ENCODE data around the gene MCU. TPM values are rescaled to one million over a fixed set of nuclear protein-coding genes. Genes with fewer than 3 reads are reported as not detected.

MCU gene
- total RNA-seq, 1 donor from 2014 or later, result 31.4 TPM

DNA sequence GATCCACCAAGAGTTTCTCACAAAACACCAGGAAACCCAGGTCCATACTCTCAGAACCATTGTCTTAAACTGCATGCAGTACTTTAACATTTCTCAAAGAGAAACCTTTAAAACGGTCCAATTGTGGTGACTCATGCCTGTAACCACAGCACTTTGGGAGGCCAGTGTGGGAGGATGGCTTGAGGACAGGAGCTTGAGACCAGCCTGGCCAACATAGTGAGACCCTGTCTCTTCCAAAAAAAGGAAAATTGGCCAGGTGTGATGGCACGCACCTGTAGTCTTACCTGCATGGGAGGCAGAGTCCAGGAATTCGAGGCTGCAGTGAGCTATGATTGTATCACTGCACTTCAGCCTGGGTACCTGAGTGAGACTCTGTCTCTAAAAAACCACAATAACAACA lies 104.1 kb downstream of the MCU start:
- H3K27ac Mint-ChIP-seq (ENCODE audit: unreplicated experiment), result no peak overlapping the region
- H3K9me3 Mint-ChIP-seq (ENCODE audit: unreplicated experiment), result no peaks in the 10 kb centered on the region
- H3K4me3 Mint-ChIP-seq (ENCODE audit: unreplicated experiment), result no peak overlapping the region
- TF ChIP-seq, protein P1, sequence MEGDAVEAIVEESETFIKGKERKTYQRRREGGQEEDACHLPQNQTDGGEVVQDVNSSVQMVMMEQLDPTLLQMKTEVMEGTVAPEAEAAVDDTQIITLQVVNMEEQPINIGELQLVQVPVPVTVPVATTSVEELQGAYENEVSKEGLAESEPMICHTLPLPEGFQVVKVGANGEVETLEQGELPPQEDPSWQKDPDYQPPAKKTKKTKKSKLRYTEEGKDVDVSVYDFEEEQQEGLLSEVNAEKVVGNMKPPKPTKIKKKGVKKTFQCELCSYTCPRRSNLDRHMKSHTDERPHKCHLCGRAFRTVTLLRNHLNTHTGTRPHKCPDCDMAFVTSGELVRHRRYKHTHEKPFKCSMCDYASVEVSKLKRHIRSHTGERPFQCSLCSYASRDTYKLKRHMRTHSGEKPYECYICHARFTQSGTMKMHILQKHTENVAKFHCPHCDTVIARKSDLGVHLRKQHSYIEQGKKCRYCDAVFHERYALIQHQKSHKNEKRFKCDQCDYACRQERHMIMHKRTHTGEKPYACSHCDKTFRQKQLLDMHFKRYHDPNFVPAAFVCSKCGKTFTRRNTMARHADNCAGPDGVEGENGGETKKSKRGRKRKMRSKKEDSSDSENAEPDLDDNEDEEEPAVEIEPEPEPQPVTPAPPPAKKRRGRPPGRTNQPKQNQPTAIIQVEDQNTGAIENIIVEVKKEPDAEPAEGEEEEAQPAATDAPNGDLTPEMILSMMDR (IDR thresholded peaks at IDR 0.05), result no peak
- peaks cover 3% of the 10 kb centered on the region for H3K36me3 Mint-ChIP-seq (ENCODE audit: unreplicated experiment)
- H3K27me3 Mint-ChIP-seq (ENCODE audit: unreplicated experiment), result no peaks in the 10 kb centered on the region
- DNase-seq (ENCODE audit: extremely low spot score, unreplicated experiment), result no peak
- H3K4me1 Mint-ChIP-seq (ENCODE audit: unreplicated experiment), result peaks cover 29% of the 10 kb centered on the region

DNA sequence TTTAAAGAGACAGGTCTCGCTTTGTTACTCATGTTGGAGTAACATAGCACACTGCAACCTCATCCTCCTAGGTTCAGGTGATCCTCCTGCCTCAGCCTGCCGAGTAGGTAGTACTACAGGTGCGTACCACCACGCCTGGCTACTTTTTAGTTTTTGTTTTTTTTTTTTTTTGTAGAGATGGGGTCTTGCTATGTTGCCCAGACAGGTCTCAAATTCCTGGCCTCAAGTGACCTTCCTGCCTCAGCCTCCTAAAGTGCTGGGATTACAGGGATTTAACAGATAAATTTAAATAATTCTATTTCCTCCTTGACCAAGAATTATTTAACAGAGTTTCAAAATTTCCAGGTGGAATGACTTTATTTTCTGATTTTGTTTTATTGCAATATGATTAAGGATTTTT lies 104.6 kb downstream of the MCU start:
- peaks cover 26% of the 10 kb centered on the region for H3K4me1 Mint-ChIP-seq (ENCODE audit: unreplicated experiment)
- no peaks in the 10 kb centered on the region for H3K9me3 Mint-ChIP-seq (ENCODE audit: unreplicated experiment)
- no peaks in the 10 kb centered on the region for H3K27me3 Mint-ChIP-seq (ENCODE audit: unreplicated experiment)
- TF ChIP-seq, protein P1 (IDR thresholded peaks at IDR 0.05), result no peak
- no peak for DNase-seq (ENCODE audit: extremely low spot score, unreplicated experiment)
- peaks cover 3% of the 10 kb centered on the region for H3K36me3 Mint-ChIP-seq (ENCODE audit: unreplicated experiment)
- no peak overlapping the region for H3K27ac Mint-ChIP-seq (ENCODE audit: unreplicated experiment)
- H3K4me3 Mint-ChIP-seq (ENCODE audit: unreplicated experiment), result no peak overlapping the region

DNA sequence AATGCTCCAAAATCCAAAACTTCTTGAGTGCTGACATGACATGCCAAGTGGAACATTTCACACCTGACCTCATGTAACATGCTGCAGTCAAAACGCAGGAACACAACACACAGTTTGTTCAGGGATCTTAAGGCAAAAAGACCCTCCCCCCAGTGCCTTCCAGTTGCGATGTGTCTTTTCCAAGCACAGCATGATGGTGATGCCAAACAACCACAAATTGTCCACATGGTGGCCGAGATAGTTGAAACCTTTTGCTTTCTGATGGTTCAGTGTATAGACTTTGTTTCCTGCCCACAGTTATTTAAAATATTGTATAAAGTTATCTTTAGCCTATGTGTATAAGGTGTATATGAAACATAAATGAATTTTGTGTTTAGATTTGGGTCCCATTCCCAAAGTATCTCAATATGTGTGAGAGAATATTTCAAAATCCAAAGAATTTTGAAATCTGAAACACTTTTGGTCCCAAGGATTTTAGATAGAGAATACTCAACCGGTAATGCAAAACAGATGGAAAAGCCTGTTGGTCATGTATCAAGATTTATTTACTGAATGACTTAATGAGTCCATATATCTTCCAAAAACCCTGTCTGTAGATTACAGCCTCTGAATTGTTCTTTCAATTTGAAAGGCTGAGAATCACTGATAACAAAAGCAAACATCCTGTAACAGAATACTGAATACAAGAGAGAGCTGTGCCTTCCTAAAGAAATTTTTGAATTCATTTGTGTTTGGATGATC lies 108.2 kb downstream of the MCU start:
- H3K27ac Mint-ChIP-seq (ENCODE audit: unreplicated experiment), result peak overlapping the region; percentile 64
- no peaks in the 10 kb centered on the region for H3K9me3 Mint-ChIP-seq (ENCODE audit: unreplicated experiment)
- no peak for DNase-seq (ENCODE audit: extremely low spot score, unreplicated experiment)
- TF ChIP-seq, protein P1 (IDR thresholded peaks at IDR 0.05), result no peak
- no peaks in the 10 kb centered on the region for H3K27me3 Mint-ChIP-seq (ENCODE audit: unreplicated experiment)
- H3K4me3 Mint-ChIP-seq (ENCODE audit: unreplicated experiment), result no peak overlapping the region
- H3K4me1 Mint-ChIP-seq (ENCODE audit: unreplicated experiment), result peaks cover 34% of the 10 kb centered on the region
- H3K36me3 Mint-ChIP-seq (ENCODE audit: unreplicated experiment), result no peaks in the 10 kb centered on the region

DNA sequence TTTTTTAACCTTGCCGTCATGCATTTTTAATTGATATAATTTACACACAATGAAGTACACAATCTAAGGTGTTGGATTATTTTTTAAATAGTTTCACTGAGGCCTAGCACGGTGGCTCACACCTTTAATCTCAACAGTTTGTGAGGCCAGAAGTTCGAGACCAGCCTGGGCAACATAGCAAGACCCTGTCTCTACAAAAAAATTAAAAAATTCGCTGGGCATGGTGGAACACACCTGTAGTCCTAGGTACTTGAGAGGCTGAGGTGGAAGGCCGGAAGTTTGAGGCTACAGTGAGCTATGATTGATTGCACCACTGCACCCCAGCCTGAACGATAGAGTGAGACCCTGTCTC lies 108.8 kb downstream of the MCU start:
- H3K4me3 Mint-ChIP-seq (ENCODE audit: unreplicated experiment), result no peak overlapping the region

DNA sequence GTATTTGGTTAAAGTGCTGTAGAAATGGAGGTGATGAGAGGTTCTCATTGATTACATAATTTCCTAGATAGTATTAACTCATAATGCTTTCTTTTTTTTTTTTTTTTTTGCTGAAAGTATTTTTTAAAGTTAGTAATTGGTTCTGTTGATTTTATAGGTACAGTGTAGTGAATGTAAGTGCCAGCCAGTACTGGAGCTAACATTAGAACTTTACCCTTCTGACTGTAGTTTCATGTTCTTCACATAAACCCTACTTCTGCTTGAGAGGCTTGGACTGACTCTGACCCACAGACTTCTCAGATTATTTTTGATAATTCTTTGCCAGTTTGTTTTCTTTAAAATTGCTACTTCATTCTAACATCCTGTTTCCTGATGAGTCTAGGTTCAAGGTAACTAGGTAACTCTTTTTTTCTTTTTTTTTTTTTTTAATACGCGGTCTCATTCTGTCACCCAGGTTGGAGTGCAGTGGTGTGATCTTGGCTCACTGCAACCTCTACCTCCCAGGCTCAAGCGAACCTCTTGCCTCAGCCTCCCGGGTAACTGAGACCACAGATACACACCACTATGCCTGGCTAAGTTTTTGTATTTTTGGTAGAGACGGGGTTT lies 109.4 kb downstream of the MCU start:
- peak overlapping the region; percentile 98 for H3K27ac Mint-ChIP-seq (ENCODE audit: unreplicated experiment)
- H3K36me3 Mint-ChIP-seq (ENCODE audit: unreplicated experiment), result no peaks in the 10 kb centered on the region
- H3K9me3 Mint-ChIP-seq (ENCODE audit: unreplicated experiment), result no peaks in the 10 kb centered on the region
- no peak overlapping the region for H3K4me3 Mint-ChIP-seq (ENCODE audit: unreplicated experiment)
- no peak for DNase-seq (ENCODE audit: extremely low spot score, unreplicated experiment)
- H3K27me3 Mint-ChIP-seq (ENCODE audit: unreplicated experiment), result no peaks in the 10 kb centered on the region
- H3K4me1 Mint-ChIP-seq (ENCODE audit: unreplicated experiment), result peaks cover 37% of the 10 kb centered on the region
- TF ChIP-seq, protein P1 (IDR thresholded peaks at IDR 0.05), result no peak

More for the DNA sequence above, 108.8 kb downstream of the MCU start:
- TF ChIP-seq, protein P1 (IDR thresholded peaks at IDR 0.05), result no peak
- Mint-ChIP-seq H3K27ac (ENCODE audit: unreplicated experiment) (peak overlapping the region; percentile 64), H3K4me1 (ENCODE audit: unreplicated experiment) (peaks cover 35% of the 10 kb centered on the region), H3K9me3 (ENCODE audit: unreplicated experiment) (no peaks in the 10 kb centered on the region), H3K36me3 (ENCODE audit: unreplicated experiment) (no peaks in the 10 kb centered on the region), H3K27me3 (ENCODE audit: unreplicated experiment) (no peaks in the 10 kb centered on the region)
- no peak for DNase-seq (ENCODE audit: extremely low spot score, unreplicated experiment)
